ENCODE data around the gene SWT1.

- TF ChIP-seq CTCF (conservative IDR thresholded peaks at IDR 0.05), result no peak
- no peak for TF ChIP-seq EZH2 (IDR thresholded peaks at IDR 0.05; ENCODE audit: low read depth)
Observed at GRCh38 chr1:185208626-185209180, 51.7 kb downstream of the SWT1 start.
